ENCODE data around the gene OAS2.

DNA sequence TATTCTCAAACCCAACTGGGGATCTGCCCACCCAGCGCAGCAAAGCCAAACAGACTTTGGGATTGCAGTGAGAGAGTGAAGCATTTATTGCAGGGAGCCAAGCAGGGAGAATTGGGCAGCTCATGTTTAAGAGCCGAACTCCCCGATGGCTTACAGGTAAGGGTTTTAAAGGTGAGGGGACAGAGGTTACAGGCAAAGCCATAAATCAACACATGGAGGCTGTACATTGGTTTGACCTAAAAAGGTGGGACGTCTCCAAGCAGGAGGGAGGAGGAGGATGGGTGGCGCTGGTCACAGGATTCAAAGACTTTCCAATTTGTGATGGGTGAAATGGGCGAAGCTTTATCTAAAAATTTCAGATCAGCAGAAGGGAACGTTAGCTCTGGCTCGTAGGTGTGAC, 18.2 kb downstream of the OAS2 start:
- TF ChIP-seq, protein P1, sequence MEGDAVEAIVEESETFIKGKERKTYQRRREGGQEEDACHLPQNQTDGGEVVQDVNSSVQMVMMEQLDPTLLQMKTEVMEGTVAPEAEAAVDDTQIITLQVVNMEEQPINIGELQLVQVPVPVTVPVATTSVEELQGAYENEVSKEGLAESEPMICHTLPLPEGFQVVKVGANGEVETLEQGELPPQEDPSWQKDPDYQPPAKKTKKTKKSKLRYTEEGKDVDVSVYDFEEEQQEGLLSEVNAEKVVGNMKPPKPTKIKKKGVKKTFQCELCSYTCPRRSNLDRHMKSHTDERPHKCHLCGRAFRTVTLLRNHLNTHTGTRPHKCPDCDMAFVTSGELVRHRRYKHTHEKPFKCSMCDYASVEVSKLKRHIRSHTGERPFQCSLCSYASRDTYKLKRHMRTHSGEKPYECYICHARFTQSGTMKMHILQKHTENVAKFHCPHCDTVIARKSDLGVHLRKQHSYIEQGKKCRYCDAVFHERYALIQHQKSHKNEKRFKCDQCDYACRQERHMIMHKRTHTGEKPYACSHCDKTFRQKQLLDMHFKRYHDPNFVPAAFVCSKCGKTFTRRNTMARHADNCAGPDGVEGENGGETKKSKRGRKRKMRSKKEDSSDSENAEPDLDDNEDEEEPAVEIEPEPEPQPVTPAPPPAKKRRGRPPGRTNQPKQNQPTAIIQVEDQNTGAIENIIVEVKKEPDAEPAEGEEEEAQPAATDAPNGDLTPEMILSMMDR (conservative IDR thresholded peaks at IDR 0.05): no peak
- no peak for TF ChIP-seq ZFX (IDR thresholded peaks at IDR 0.05)

Data from C4-2B (cell line).